GM12891 (cell line): ENCODE results near the gene EXD3.

Experiments used
- PAX5 ChIP-seq: IDR thresholded peaks from 2 replicates; pipeline ENCODE4 v1.6.1; 2011; ENCODE audit warnings: low read length, moderate library complexity, mild to moderate bottlenecking; ENCODE audit not compliant: insufficient read depth, severe bottlenecking
- POLR2A ChIP-seq: IDR thresholded peaks from 2 replicates; pipeline ENCODE4 v1.6.1; 2011; ENCODE audit warnings: low read depth, low read length, control low read depth
- POLR2AphosphoS5 ChIP-seq: IDR thresholded peaks from 2 replicates; pipeline ENCODE4 v1.6.1; 2011; ENCODE audit warnings: low read depth, low read length, control low read depth
- SPI1 ChIP-seq: IDR thresholded peaks from 2 replicates; pipeline ENCODE4 v1.6.1; 2011; ENCODE audit warnings: low read depth, low read length, control low read depth
- TAF1 ChIP-seq: IDR thresholded peaks from 2 replicates; pipeline ENCODE4 v1.6.1; 2011; ENCODE audit warnings: low read depth, low read length, control low read depth

DNA sequence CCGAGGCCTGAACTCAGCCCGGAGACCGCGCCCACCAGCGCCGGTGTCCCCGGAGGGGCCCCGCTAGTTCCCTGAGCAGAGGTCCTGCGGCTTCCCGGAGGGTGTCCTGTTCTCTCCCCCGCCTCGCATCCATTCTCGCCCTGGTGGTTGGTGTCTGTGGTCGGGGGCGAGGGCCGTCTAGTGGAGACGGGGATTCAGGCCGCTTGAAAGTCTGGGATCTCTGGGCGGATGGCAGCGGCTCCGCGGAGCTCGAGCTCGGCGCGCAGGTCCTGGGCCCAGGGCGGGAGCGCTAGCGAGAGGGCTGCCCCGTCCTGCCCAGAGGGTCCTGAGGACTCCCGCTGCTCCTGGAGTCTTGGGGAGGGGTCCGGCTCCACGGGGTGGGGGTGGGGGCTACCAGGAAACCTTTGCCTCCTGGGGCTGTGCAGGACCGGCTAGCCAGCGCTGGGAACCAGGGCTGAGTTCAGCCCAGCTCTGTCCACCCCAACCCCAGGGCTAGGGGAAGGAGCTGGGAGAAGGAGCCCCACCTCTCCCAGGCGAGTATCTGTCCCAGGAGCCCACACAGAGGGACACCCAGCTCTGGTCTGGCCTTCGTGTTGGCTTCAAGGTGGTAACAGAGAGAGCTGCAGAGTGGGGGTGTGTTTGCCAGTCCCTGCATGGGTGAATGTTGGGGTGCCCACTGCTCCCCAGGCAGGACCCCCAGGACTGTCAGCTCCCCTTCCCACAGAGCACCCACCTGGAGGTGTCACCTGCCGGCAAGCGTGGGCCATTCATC is 141.4 kb downstream of the EXD3 start:
- no peak for TF ChIP-seq POLR2AphosphoS5
- TF ChIP-seq POLR2A = no peak
- TF ChIP-seq TAF1 = no peak
- TF ChIP-seq SPI1 = no peak
- no peak for TF ChIP-seq PAX5
